Tibial nerve (tissue), 4 donors: ENCODE results near the gene ARHGEF11. TPM values are rescaled to one million over a fixed set of nuclear protein-coding genes. Genes with fewer than 3 reads are reported as not detected.

ENCODE experiments used
- DNase-seq, 2 donors: peaks; one replicate each; pipeline ENCODE4 v3.0.0-alpha.2; 2019; ENCODE audit warnings: low spot score in 2 of 2
- H3K27ac ChIP-seq, 4 donors: fragments of 200-600 bp; sonication (generic) in 3 of 4; one replicate each; pipeline ENCODE4 v1.5.1; 2017 to 2019; ENCODE audit warnings: mild to moderate bottlenecking in 1 of 4
- H3K27me3 ChIP-seq, 2 donors: fragments of 200-600 bp; sonication (generic) in 1 of 2; one replicate each; pipeline versions ENCODE4 v1.5.1 to v1.6.0; 2017 to 2019
- H3K36me3 ChIP-seq, 3 donors: fragments of 200-600 bp; sonication (generic); one replicate each; pipeline ENCODE4 v1.5.1; 2018 to 2019
- H3K4me1 ChIP-seq, 4 donors: fragments of 200-600 bp; sonication (generic) in 3 of 4; one replicate each; pipeline ENCODE4 v1.5.1; 2017 to 2019
- H3K4me3 ChIP-seq, 4 donors: fragments of 200-600 bp; sonication (generic) in 3 of 4; one replicate each; pipeline ENCODE4 v1.5.1; 2017 to 2019; ENCODE audit warnings: mild to moderate bottlenecking in 1 of 4, moderate library complexity in 1 of 4
- H3K9me3 ChIP-seq, 4 donors: fragments of 200-600 bp; sonication (generic) in 3 of 4; one replicate each; pipeline ENCODE4 v1.5.1; 2017 to 2019
- CTCF ChIP-seq, 5 experiments: fragments of 200-600 bp in 3 of 5; fragments of 450-650 bp in 2 of 5; sonication (generic) in 3 of 5; IDR thresholded peaks; one replicate each; pipeline ENCODE4 v1.5.1; 2016 to 2019; ENCODE audit warnings: antibody characterized with exemption in 5 of 5, mild to moderate bottlenecking in 3 of 5, moderate library complexity in 2 of 5
- EP300 ChIP-seq, 2 donors: sonication (generic); formaldehyde crosslinking; IDR thresholded peaks; one replicate each; pipeline ENCODE4 v1.6.1; 2017; ENCODE audit warnings: antibody characterized with exemption in 2 of 2, mild to moderate bottlenecking in 1 of 2
- POLR2A ChIP-seq, 2 donors: fragments of 450-650 bp; IDR thresholded peaks; one replicate each; pipeline ENCODE4 v1.6.1; 2017; ENCODE audit warnings: antibody characterized with exemption in 2 of 2, mild to moderate bottlenecking in 2 of 2, moderate library complexity in 2 of 2
- WGBS, 2 donors: methylation state at CpG; one replicate each; pipeline ENCODE4 v1.1.5; 2018; 5-methylcytosine and 5-hydroxymethylcytosine counted together
- total RNA-seq, 4 donors: library from RNA; depleted of rRNA; stranded (reverse); fragments of >200 nt; gene quantifications; one replicate each; pipeline ENCODE4 v1.1.0, GENCODE V29; 2016

The ARHGEF11 gene
- total RNA-seq, 4 donors from 2014 or later: 41.3 to 58.4 (median 46.8) TPM

DNA sequence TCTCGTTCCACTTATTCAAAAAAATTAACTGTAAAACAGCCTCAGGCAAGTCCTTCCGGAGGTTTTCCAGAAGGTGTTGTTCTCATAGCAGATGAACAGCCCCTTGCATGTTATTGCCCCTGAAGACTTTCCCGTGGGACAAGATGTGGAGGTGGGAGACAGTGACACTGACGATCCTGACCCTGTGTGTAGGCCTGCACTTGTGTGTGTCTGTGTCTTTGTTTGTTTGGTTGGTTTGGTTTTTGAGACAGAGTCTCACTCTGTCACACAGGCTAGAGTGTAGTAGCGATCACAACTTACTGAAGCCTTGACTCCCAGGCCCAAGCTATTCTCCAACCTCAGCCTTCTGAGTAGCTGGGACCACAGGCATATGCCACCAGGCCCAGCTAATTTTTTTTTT lies 41.5 kb upstream of the ARHGEF11 start:
- WGBS, 2 donors: 72 to 81% methylated on average over 5 of the region's 5 CpGs

DNA sequence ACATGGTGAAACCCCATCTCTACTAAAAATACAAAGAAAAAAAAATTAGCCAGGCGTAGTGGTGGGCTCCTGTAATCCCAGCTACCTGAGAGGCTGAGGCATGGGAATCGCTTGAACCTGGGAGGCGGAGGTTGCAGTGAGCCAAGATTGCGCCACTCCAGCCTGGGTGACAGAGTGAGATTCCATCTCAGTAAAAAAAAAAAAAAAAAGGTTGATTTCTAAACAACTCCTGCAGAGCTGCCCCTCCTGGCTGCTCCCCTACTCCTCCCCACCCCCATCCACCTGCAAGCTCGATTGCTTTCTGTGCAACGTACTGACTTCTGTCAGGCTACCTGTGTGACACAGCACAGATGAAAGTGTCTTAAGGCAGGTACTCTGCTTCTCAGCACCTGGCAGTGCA lies 40.8 kb upstream of the ARHGEF11 start:
- TF ChIP-seq EP300 (IDR thresholded peaks at IDR 0.05): no peak
- no peak for TF ChIP-seq CTCF (IDR thresholded peaks at IDR 0.05)
- no peak for TF ChIP-seq POLR2A (IDR thresholded peaks at IDR 0.05)
- no peak overlapping the region for H3K4me3 ChIP-seq
- H3K27ac ChIP-seq: no peak overlapping the region
- no peaks in the 10 kb centered on the region for H3K27me3 ChIP-seq
- DNase-seq: no peak
- H3K9me3 ChIP-seq: no peaks in the 10 kb centered on the region
- 78 to 80% methylated on average over 6 of the region's 6 CpGs for WGBS, 2 donors
- no peaks in the 10 kb centered on the region for H3K36me3 ChIP-seq
- H3K4me1 ChIP-seq: peaks cover 0 to 14% (median 7%) of the 10 kb centered on the region in 4 donors

More for the DNA sequence above, 41.5 kb upstream of the ARHGEF11 start:
- H3K4me3 ChIP-seq: no peak overlapping the region
- no peaks in the 10 kb centered on the region for H3K36me3 ChIP-seq
- peaks cover 0 to 14% (median 7%) of the 10 kb centered on the region in 4 donors for H3K4me1 ChIP-seq
- no peaks in the 10 kb centered on the region for H3K9me3 ChIP-seq
- H3K27me3 ChIP-seq: no peaks in the 10 kb centered on the region
- TF ChIP-seq POLR2A (IDR thresholded peaks at IDR 0.05) (no peak), EP300 (IDR thresholded peaks at IDR 0.05) (no peak), CTCF (IDR thresholded peaks at IDR 0.05) (no peak)
- DNase-seq: no peak
- no peak overlapping the region for H3K27ac ChIP-seq

- Histone ChIP-seq H3K36me3 (no peaks in the 10 kb centered on the region), H3K27ac (no peak overlapping the region), H3K27me3 (no peaks in the 10 kb centered on the region), H3K4me1 (peaks cover 0 to 6% (median 3%) of the 10 kb centered on the region in 4 donors), H3K4me3 (no peak overlapping the region), H3K9me3 (no peaks in the 10 kb centered on the region)
- no peak for TF ChIP-seq POLR2A (IDR thresholded peaks at IDR 0.05)
- no peak for DNase-seq
- WGBS, 2 donors: 75 to 82% methylated on average over 5 of the region's 5 CpGs
These were observed 39.9 kb upstream of the ARHGEF11 start for GRCh38 chr1:157085421-157085820.

DNA sequence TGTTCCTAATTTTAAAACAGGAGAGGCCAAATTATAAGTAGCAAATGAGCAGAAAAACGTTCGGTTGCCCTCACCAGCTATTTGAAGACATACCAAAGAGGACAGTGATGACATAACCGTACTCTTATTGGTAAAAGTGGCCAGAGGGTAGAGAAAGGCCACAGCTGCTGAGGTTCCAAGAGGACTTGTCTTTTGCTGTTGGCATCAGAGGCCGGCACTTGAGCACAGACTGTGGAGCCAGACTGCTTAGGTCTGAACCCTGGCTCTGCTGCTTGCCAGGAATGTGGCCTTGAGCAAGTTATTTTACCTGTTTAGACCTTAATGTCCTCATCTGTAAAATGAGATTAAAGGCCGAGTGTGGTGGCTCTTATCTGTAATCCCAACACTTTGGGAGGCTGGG lies 39.2 kb upstream of the ARHGEF11 start:
- no peaks in the 10 kb centered on the region for H3K36me3 ChIP-seq
- H3K27ac ChIP-seq: no peak overlapping the region
- H3K4me1 ChIP-seq: no peaks in the 10 kb centered on the region
- DNase-seq: no peak
- TF ChIP-seq POLR2A (IDR thresholded peaks at IDR 0.05): no peak
- TF ChIP-seq CTCF (IDR thresholded peaks at IDR 0.05): no peak
- TF ChIP-seq EP300 (IDR thresholded peaks at IDR 0.05): no peak
- no peak overlapping the region for H3K4me3 ChIP-seq
- H3K27me3 ChIP-seq: no peaks in the 10 kb centered on the region
- WGBS, 2 donors: 79 to 84% methylated on average over 5 of the region's 5 CpGs
- H3K9me3 ChIP-seq: no peaks in the 10 kb centered on the region

DNA sequence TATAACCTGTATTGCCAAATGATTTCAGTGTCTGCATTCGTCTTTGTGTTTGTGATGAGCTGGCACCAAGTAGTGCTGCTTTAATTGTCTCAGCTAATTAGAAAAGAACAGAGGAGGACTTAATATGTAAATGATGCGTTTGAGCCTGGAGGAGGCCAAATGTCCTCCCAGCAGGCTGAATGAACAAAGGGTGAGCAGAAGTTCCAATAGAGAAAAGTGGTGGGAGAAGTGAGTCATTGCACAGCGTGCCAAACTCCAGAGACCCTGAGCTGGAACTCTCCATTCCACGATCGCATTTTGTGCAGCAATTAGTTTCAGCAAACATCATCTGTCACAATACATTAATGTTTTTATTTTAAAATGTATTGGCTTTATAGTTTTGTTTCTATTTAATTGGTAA lies 36.2 kb upstream of the ARHGEF11 start:
- TF ChIP-seq POLR2A (IDR thresholded peaks at IDR 0.05) (no peak), EP300 (IDR thresholded peaks at IDR 0.05) (no peak), CTCF (IDR thresholded peaks at IDR 0.05) (no peak)

DNA sequence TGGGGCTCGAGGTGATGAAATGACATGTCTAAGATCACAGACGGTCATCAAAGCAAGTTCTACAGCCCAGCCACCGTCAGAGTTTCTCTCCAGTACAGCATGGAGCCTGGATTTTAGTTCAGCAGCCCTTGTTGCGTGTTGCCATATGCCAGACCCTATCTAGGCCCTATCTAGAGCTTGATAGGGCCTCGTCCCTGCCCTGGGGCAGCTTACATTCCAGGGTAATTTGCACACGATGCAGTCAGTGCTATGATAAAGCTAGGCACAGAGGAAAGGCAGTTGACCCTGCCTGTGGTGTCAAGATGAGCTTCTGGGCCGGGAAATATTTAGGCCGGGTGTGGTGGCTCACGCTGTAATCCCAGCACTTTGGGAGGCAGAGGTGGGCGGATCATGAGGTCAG lies 35.2 kb upstream of the ARHGEF11 start:
- Histone ChIP-seq H3K9me3 (no peaks in the 10 kb centered on the region), H3K27me3 (no peaks in the 10 kb centered on the region), H3K4me3 (no peak overlapping the region), H3K4me1 (no peaks in the 10 kb centered on the region), H3K36me3 (no peaks in the 10 kb centered on the region), H3K27ac (no peak overlapping the region)
- no peak for DNase-seq
- 69 to 83% methylated on average over 10 of the region's 10 CpGs for WGBS, 2 donors
- no peak for TF ChIP-seq EP300 (IDR thresholded peaks at IDR 0.05)
- no peak for TF ChIP-seq POLR2A (IDR thresholded peaks at IDR 0.05)
- no peak for TF ChIP-seq CTCF (IDR thresholded peaks at IDR 0.05)

More for the DNA sequence above, 36.2 kb upstream of the ARHGEF11 start:
- H3K4me1 ChIP-seq: no peaks in the 10 kb centered on the region
- DNase-seq: no peak
- WGBS, 2 donors: 41 to 42% methylated on average over 5 of the region's 5 CpGs
- H3K4me3 ChIP-seq: no peak overlapping the region
- H3K9me3 ChIP-seq: no peaks in the 10 kb centered on the region
- no peaks in the 10 kb centered on the region for H3K27me3 ChIP-seq
- H3K27ac ChIP-seq: no peak overlapping the region
- H3K36me3 ChIP-seq: no peaks in the 10 kb centered on the region
